ENCODE measurements around the gene FAM222B. TPM values are rescaled to one million over a fixed set of nuclear protein-coding genes. Genes with fewer than 3 reads are reported as not detected.
A peak's percentile ranks its signal among the peaks of the same experiment; 100 is the strongest.

The FAM222B gene
- total RNA-seq, 1 donor from 2014 or later: 6.3 TPM

- peaks cover 0 to 7% (median 0%) of the 10 kb centered on the region in 3 donors for H3K36me3 ChIP-seq (ENCODE audit: control insufficient read depth in 3 of 3, insufficient read depth in 3 of 3, low read length in 3 of 3)
- peaks cover 30 to 49% (median 37%) of the 10 kb centered on the region in 3 donors for H3K4me1 ChIP-seq (ENCODE audit: control insufficient read depth in 3 of 3, insufficient read depth in 3 of 3, low read length in 3 of 3)
- no peaks in the 10 kb centered on the region for H3K9me3 ChIP-seq (ENCODE audit: control insufficient read depth in 3 of 3, low read length in 3 of 3)
- H3K9ac ChIP-seq (ENCODE audit: low read depth in 1 of 3, low read length in 3 of 3): no peak overlapping the region
- H3K27ac ChIP-seq (ENCODE audit: low read depth, low read length): no peak overlapping the region
- H3K27me3 ChIP-seq (ENCODE audit: control insufficient read depth in 3 of 3, insufficient read depth in 3 of 3, low read length in 3 of 3): peaks cover 0 to 12% (median 6%) of the 10 kb centered on the region in 3 donors
- no peak overlapping the region for H3K4me3 ChIP-seq (ENCODE audit: low read length in 3 of 3)
These were observed 94.5 kb downstream of the FAM222B start for GRCh38 chr17:28747801-28748750.

DNA sequence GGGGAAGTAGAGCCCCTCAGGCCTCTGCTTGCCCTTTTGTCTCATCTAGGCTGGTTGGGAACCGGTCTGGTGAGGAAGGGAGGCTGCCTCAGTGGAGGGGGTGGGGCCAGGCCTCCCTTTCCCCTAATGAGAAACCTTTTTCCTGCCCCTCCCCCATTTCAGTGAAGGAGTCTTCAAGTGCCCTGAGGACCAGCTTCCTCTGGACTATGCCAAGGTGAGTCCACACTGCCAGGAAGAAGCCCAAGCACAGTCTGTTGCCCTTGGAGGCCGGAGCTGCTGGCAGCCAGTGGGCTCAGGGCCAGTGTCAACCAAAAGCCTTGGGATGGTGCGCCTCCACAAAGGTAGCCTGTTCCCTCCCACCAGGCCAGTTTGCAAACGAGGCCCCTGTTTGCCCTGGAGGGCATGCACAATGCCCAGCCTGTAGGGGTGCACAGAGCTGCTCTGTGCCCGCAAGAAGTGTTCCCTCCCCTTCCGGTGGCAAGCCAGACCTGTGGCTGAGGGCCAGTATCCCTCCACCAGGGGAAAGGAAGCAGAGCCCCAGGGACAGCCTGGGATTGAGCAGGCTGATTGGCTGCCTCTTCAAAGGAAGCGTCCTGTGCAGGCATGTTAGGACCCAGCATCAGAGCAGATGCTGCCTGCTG lies 95.4 kb downstream of the FAM222B start:
- Histone ChIP-seq H3K27ac (ENCODE audit: low read depth, low read length) (no peak overlapping the region), H3K9ac (ENCODE audit: low read depth in 1 of 3, low read length in 3 of 3) (peak overlapping the region in 1 of 3 donors; percentile 45), H3K27me3 (ENCODE audit: control insufficient read depth in 3 of 3, insufficient read depth in 3 of 3, low read length in 3 of 3) (peaks cover 0 to 12% (median 6%) of the 10 kb centered on the region in 3 donors), H3K36me3 (ENCODE audit: control insufficient read depth in 3 of 3, insufficient read depth in 3 of 3, low read length in 3 of 3) (peaks cover 0 to 7% (median 0%) of the 10 kb centered on the region in 3 donors), H3K4me1 (ENCODE audit: control insufficient read depth in 3 of 3, insufficient read depth in 3 of 3, low read length in 3 of 3) (peaks cover 31 to 52% (median 38%) of the 10 kb centered on the region in 3 donors), H3K4me3 (ENCODE audit: low read length in 3 of 3) (no peak overlapping the region), H3K9me3 (ENCODE audit: control insufficient read depth in 3 of 3, low read length in 3 of 3) (no peaks in the 10 kb centered on the region)

- Histone ChIP-seq H3K36me3 (ENCODE audit: control insufficient read depth in 3 of 3, insufficient read depth in 3 of 3, low read length in 3 of 3) (peaks cover 0 to 7% (median 0%) of the 10 kb centered on the region in 3 donors), H3K9ac (ENCODE audit: low read depth in 1 of 3, low read length in 3 of 3) (peak overlapping the region in 1 of 3 donors; percentile 25), H3K27ac (ENCODE audit: low read depth, low read length) (no peak overlapping the region), H3K9me3 (ENCODE audit: control insufficient read depth in 3 of 3, low read length in 3 of 3) (no peaks in the 10 kb centered on the region), H3K4me1 (ENCODE audit: control insufficient read depth in 3 of 3, insufficient read depth in 3 of 3, low read length in 3 of 3) (peaks cover 31 to 52% (median 38%) of the 10 kb centered on the region in 3 donors), H3K4me3 (ENCODE audit: low read length in 3 of 3) (no peak overlapping the region), H3K27me3 (ENCODE audit: control insufficient read depth in 3 of 3, insufficient read depth in 3 of 3, low read length in 3 of 3) (peaks cover 0 to 12% (median 6%) of the 10 kb centered on the region in 3 donors)
These were observed 96.0 kb downstream of the FAM222B start for GRCh38 chr17:28746611-28747050.

DNA sequence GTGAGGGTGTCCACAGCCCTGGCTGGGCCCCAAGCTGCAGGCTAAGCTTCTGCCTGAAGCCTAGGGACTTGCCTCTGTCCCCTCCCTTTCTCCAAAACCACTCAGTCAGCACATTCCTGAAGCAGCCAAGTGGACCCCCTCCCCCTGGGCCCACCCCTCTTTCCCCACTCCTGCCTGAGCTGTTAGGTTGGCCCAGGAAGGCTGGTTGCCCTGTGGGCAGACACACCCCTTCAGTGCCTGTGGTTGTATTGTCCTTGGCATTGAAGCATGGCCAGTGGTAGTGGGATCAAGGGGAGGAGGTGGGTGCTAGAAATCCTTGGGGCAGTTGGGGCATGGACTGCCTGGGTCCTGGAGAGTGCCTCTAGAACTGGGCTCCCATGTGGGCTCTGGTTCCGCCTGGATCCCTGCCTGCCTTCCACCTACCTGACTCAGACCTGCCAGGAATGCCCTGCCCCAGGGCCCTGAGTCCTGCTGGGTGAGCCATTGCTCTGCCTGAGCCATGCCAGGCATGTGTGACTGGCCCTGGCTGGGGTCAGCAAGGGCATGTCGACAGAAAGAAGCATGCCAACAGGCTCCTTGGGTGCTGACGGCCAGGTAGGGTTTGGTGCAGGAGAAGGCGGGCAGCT lies 96.7 kb downstream of the FAM222B start:
- Histone ChIP-seq H3K4me1 (ENCODE audit: control insufficient read depth in 3 of 3, insufficient read depth in 3 of 3, low read length in 3 of 3) (peaks cover 31 to 52% (median 38%) of the 10 kb centered on the region in 3 donors), H3K9me3 (ENCODE audit: control insufficient read depth in 3 of 3, low read length in 3 of 3) (no peaks in the 10 kb centered on the region), H3K36me3 (ENCODE audit: control insufficient read depth in 3 of 3, insufficient read depth in 3 of 3, low read length in 3 of 3) (peaks cover 0 to 7% (median 0%) of the 10 kb centered on the region in 3 donors), H3K27me3 (ENCODE audit: control insufficient read depth in 3 of 3, insufficient read depth in 3 of 3, low read length in 3 of 3) (peaks cover 0 to 12% (median 6%) of the 10 kb centered on the region in 3 donors), H3K9ac (ENCODE audit: low read depth in 1 of 3, low read length in 3 of 3) (peak overlapping the region in 2 of 3 donors; percentile 6 to 25), H3K27ac (ENCODE audit: low read depth, low read length) (no peak overlapping the region), H3K4me3 (ENCODE audit: low read length in 3 of 3) (no peak overlapping the region)

GRCh38 chr17:28744972-28745785 lies 97.4 kb downstream of the FAM222B start:
- peaks cover 31 to 46% (median 38%) of the 10 kb centered on the region in 3 donors for H3K4me1 ChIP-seq (ENCODE audit: control insufficient read depth in 3 of 3, insufficient read depth in 3 of 3, low read length in 3 of 3)

DNA sequence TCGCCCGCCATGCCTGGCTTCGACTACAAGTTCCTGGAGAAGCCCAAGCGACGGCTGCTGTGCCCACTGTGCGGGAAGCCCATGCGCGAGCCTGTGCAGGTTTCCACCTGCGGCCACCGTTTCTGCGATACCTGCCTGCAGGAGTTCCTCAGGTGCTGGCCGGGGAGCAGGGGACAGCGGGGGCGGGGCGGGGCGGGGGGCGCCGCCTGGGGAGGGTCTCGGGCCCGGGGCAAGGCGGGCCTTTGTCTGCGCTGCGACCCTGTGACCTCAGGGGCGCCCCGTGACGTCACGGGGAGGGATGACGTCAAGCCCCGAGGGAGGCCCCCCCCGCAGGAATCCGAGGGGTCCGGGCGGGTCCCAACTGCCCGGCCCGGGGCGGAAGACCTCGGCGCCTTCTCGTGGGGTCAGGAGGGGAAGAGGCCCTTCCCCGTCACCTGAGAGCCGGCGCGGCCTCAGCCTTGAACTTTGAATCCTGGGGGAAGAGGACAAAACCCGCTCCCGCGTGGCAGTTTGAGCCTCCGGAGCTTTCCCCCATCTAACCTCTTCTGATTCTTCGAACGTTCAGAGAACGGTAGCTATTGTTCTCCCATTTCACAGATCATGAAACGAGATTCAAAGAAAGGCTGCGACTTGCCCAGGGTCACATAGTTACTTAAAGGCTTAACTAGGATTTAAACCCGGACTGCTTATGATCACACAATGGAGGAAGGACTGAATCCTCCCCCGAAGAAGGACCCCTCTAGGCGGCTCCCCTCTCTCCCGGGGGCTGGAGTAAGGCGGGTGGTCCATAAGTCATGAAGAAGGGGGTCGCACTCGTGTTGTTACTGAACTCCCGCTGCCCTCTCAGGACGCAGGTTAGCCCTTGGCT lies 98.3 kb downstream of the FAM222B start:
- Histone ChIP-seq H3K9ac (ENCODE audit: low read depth in 1 of 3, low read length in 3 of 3) (peak overlapping the region; percentile 68 to 71 (median 69)), H3K4me3 (ENCODE audit: low read length in 3 of 3) (peak overlapping the region; percentile 65 to 71 (median 68)), H3K4me1 (ENCODE audit: control insufficient read depth in 3 of 3, insufficient read depth in 3 of 3, low read length in 3 of 3) (peaks cover 31 to 43% (median 36%) of the 10 kb centered on the region in 3 donors), H3K27me3 (ENCODE audit: control insufficient read depth in 3 of 3, insufficient read depth in 3 of 3, low read length in 3 of 3) (peaks cover 0 to 12% (median 6%) of the 10 kb centered on the region in 3 donors), H3K36me3 (ENCODE audit: control insufficient read depth in 3 of 3, insufficient read depth in 3 of 3, low read length in 3 of 3) (peaks cover 0 to 7% (median 0%) of the 10 kb centered on the region in 3 donors), H3K9me3 (ENCODE audit: control insufficient read depth in 3 of 3, low read length in 3 of 3) (no peaks in the 10 kb centered on the region), H3K27ac (ENCODE audit: low read depth, low read length) (peak overlapping the region; percentile 74)

More at GRCh38 chr17:28744972-28745785, 97.4 kb downstream of the FAM222B start:
- Histone ChIP-seq H3K27me3 (ENCODE audit: control insufficient read depth in 3 of 3, insufficient read depth in 3 of 3, low read length in 3 of 3) (peaks cover 0 to 12% (median 6%) of the 10 kb centered on the region in 3 donors), H3K9me3 (ENCODE audit: control insufficient read depth in 3 of 3, low read length in 3 of 3) (no peaks in the 10 kb centered on the region), H3K4me3 (ENCODE audit: low read length in 3 of 3) (peak overlapping the region; percentile 57 to 71 (median 68)), H3K9ac (ENCODE audit: low read depth in 1 of 3, low read length in 3 of 3) (peak overlapping the region; percentile 68 to 71 (median 69)), H3K27ac (ENCODE audit: low read depth, low read length) (peak overlapping the region; percentile 74), H3K36me3 (ENCODE audit: control insufficient read depth in 3 of 3, insufficient read depth in 3 of 3, low read length in 3 of 3) (peaks cover 0 to 7% (median 0%) of the 10 kb centered on the region in 3 donors)

DNA sequence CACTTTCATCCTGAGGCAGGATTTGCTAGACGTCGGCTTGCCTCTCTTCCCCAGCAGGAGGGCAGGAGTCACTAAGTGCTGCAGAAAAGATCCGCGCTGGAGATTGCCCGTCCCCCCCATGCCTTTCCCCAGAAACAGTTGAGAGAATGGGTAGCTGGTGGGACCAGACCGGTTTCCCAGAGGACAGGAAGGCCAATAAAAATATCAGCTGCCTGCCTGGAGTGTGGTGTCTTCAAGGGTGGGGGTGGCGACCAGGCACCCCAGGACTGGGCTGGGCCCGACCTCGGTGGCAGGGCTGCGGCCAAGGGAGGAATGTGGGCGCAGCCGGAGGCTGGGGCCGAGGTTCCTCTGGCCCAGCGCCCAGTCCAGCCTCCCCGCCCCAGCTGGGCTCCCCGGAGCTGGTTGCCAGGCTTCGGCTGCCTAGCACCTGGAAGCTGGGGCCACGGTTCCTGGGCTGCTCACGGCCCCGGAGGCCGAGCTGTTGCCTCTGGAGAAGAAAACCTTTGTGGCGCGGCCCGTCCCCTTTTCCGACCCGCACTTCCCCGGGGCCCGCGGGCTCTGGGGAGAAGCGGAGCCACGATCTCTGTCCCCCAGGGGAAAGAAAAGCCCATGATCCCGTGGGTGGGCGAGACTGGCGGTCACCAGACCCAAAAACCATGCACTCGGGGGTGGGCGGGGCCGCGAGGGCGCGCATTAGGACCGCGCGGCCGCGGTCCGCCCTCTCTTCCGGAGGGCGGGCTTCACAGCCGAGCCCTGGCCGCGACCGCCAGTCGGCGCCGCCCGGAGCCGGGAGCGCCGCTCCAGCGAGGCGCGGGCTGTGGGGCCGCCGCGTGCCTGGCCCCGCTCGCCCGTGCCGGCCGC lies 99.1 kb downstream of the FAM222B start, which contains the start of gene TRAF4:
Gene TRAF4 (plus strand): TSS at position 769 of the 861 bp plus-strand sequence. CDS start 102 bp downstream, outside the sequence.
- Histone ChIP-seq H3K27me3 (ENCODE audit: control insufficient read depth in 3 of 3, insufficient read depth in 3 of 3, low read length in 3 of 3) (peaks cover 0 to 12% (median 6%) of the 10 kb centered on the region in 3 donors), H3K27ac (ENCODE audit: low read depth, low read length) (peak within 1 kb of the TSS; percentile 74), H3K36me3 (ENCODE audit: control insufficient read depth in 3 of 3, insufficient read depth in 3 of 3, low read length in 3 of 3) (peaks cover 0 to 2% (median 0%) of the 10 kb centered on the region in 3 donors), H3K4me3 (ENCODE audit: low read length in 3 of 3) (peak within 1 kb of the TSS; percentile 71 to 75 (median 73)), H3K4me1 (ENCODE audit: control insufficient read depth in 3 of 3, insufficient read depth in 3 of 3, low read length in 3 of 3) (peaks cover 31 to 36% (median 32%) of the 10 kb centered on the region in 3 donors), H3K9ac (ENCODE audit: low read depth in 1 of 3, low read length in 3 of 3) (peak within 1 kb of the TSS; percentile 69 to 79 (median 75)), H3K9me3 (ENCODE audit: control insufficient read depth in 3 of 3, low read length in 3 of 3) (no peaks in the 10 kb centered on the region)
